Adrenal gland (tissue), 12 donors: Measurements from ENCODE around the gene USF1. TPM values are rescaled to one million over a fixed set of nuclear protein-coding genes. Genes with fewer than 3 reads are reported as not detected.

ENCODE experiments used
- DNase-seq, 7 donors: peaks; one replicate each; pipeline ENCODE4 v3.0.0-alpha.2; 2019 to 2020
- H3K27ac ChIP-seq, 5 donors: fragments of 200-600 bp; sonication (generic) in 4 of 5; 1 replicate in 3 of 5; 2 replicates in 2 of 5; pipeline versions ENCODE4 v1.5.1 to v1.8.0; 2016 to 2020; ENCODE audit warnings: mild to moderate bottlenecking in 1 of 5
- H3K27me3 ChIP-seq: fragments of 200-600 bp; 2 replicates; pipeline ENCODE4 v1.8.0; 2021
- H3K36me3 ChIP-seq, 2 donors: fragments of 200-600 bp; replicated peaks in 1 of 2; 1 replicate in 1 of 2; 2 replicates in 1 of 2; pipeline versions ENCODE4 v1.5.1 to v1.8.0; 2018 to 2022
- H3K4me1 ChIP-seq, 2 donors: fragments of 200-600 bp; replicated peaks in 1 of 2; 1 replicate in 1 of 2; 2 replicates in 1 of 2; pipeline versions ENCODE4 v1.5.1 to v1.8.0; 2018 to 2021
- H3K4me3 ChIP-seq, 4 donors: fragments of 200-600 bp; sonication (generic) in 3 of 4; one replicate each; pipeline ENCODE4 v1.5.1; 2016 to 2018
- H3K9me3 ChIP-seq, 3 donors: fragments of 200-600 bp; sonication (generic) in 1 of 3; replicated peaks in 1 of 3; 1 replicate in 2 of 3; 2 replicates in 1 of 3; pipeline versions ENCODE4 v1.5.1 to v1.8.0; 2016 to 2021
- POLR2A ChIP-seq, 2 donors: fragments of 450-650 bp; IDR thresholded peaks; one replicate each; pipeline ENCODE4 v1.6.1; 2017; ENCODE audit warnings: antibody characterized with exemption in 2 of 2, mild to moderate bottlenecking in 2 of 2, moderate library complexity in 1 of 2
- WGBS, 4 donors: extraction: QIAGEN DNeasy Blood & Tissue Kit in 2 of 4; methylation state at CpG; one replicate each; pipeline versions ENCODE4 v1.1.5 to v1.1.7; 2013 to 2017; 5-methylcytosine and 5-hydroxymethylcytosine counted together
- intact Hi-C, 2 donors: fragments of 100-400 bp; cut with DNase I; formaldehyde crosslinking; loops; one replicate each; pipeline versions ENCODE4 v1.14.1 to v1.15.0; 2022 to 2023
- polyA plus RNA-seq, 3 donors: library from polyadenylated mRNA; stranded (reverse); fragments of 200-250 nt in 2 of 3; fragments of 350-450 nt in 1 of 3; fragmentation: Illumina TruSeq in 1 of 3; extraction: RNeasy Lipid Tissue Mini Kit (QIAGEN cat#74804) in 1 of 3; gene quantifications; one replicate each; pipeline ENCODE4 v1.2.3, GENCODE V29; 2013 to 2014
- total RNA-seq, 9 donors: library from RNA; depleted of rRNA in 4 of 9; stranded (reverse); fragments of >200 nt in 4 of 9; fragments of 120-200 nt in 1 of 9; fragmentation: NEBNext Ultra II Directional in 1 of 9; extraction: Animal tissue kit (Norgen Biotek cat#: 25700) in 1 of 9; gene quantifications; one replicate each; pipeline versions ENCODE4 v1.1.0 to v1.2.4, GENCODE V29; 2013 to 2023
- TF ChIP-seq, protein P1 (sequence below), 6 experiments: fragments of 450-650 bp in 4 of 6; fragments of 200-600 bp in 2 of 6; sonication (generic) in 1 of 6; IDR thresholded peaks; 1 replicate in 5 of 6; 2 replicates in 1 of 6; pipeline versions ENCODE4 v1.5.1 to v1.8.0; 2016 to 2021; ENCODE audit warnings: antibody characterized with exemption in 6 of 6, mild to moderate bottlenecking in 2 of 6, moderate library complexity in 1 of 6
- donor health status: healthy with polysubstance abuse.
- donor health status: Bipolar disorder and iron deficiency.
- donor health status: DM: yes; HTN: yes; CAD: no.
- donor health status: DM: no; HTN: no; CAD: no.
- donor health status: DM: no; HTN: no; CAD: no.
- donor health status: DM: yes; HTN: yes; CAD: no.

Gene USF1
- total and polyA plus RNA-seq, 12 donors: 41.3 to 153 (median 63.7) TPM

- WGBS, 4 donors: 52 to 64% (median 62%) methylated on average over 2 of the region's 2 CpGs
- Histone ChIP-seq H3K36me3 (no peaks in the 10 kb centered on the region), H3K27ac (no peak overlapping the region), H3K9me3 (no peaks in the 10 kb centered on the region), H3K4me3 (no peak overlapping the region), H3K4me1 (peaks cover 0 to 7% of the 10 kb centered on the region in 2 donors), H3K27me3 (no peaks in the 10 kb centered on the region)
- no peak for TF ChIP-seq POLR2A (IDR thresholded peaks at IDR 0.05)
- TF ChIP-seq, protein P1, sequence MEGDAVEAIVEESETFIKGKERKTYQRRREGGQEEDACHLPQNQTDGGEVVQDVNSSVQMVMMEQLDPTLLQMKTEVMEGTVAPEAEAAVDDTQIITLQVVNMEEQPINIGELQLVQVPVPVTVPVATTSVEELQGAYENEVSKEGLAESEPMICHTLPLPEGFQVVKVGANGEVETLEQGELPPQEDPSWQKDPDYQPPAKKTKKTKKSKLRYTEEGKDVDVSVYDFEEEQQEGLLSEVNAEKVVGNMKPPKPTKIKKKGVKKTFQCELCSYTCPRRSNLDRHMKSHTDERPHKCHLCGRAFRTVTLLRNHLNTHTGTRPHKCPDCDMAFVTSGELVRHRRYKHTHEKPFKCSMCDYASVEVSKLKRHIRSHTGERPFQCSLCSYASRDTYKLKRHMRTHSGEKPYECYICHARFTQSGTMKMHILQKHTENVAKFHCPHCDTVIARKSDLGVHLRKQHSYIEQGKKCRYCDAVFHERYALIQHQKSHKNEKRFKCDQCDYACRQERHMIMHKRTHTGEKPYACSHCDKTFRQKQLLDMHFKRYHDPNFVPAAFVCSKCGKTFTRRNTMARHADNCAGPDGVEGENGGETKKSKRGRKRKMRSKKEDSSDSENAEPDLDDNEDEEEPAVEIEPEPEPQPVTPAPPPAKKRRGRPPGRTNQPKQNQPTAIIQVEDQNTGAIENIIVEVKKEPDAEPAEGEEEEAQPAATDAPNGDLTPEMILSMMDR (IDR thresholded peaks at IDR 0.05): no peak
- no peak for DNase-seq
- intact Hi-C loops: no loop called here
These were observed 39.4 kb upstream of the USF1 start for GRCh38 chr1:161085165-161085564.

- 86 to 100% (median 96%) methylated on average over 1 of the region's 1 CpG for WGBS, 4 donors
- intact Hi-C loops: no loop called here
- no peaks in the 10 kb centered on the region for H3K27me3 ChIP-seq
These were observed 38.8 kb upstream of the USF1 start for GRCh38 chr1:161084597-161084988.

DNA sequence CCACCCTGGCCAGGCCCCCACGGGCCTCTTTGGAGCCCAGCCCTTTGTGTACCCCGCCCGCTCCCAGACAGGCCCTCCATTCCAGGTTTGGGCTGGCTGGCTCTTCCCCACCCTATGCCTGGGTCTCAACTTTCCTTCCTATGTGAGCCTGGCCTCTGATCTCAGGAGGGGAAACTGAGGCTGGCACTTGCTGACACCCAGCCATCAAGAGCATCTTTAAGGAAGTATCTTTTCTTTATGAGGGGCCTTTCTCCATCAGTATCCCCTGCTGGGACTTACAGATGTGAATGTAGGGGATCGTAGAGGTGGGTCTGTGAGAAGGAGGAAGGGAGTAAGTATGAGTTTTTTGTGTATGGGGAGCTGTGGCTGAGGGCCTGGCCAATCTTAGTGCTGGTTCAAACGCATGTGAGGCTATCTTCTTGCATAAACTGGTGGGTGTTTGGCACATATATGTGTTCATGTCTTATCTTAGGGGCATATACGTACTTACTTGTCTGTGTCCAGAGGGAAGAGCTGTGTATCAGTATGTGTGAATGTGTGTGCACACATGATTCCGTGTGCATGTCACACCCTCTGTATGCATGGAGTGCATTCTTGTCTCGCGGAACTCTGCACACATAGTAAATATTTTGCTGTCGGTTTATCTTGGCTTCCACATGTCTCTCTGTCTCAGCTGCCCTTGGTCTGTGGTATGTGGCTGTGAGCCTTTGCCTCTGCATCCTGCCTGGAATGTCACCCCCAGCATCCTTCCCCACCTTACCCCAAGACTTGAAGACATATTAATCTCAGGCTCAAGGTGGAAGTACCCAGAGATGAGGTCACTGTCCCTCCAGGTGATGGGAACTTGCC lies 38.2 kb upstream of the USF1 start:
- Histone ChIP-seq H3K36me3 (no peaks in the 10 kb centered on the region), H3K9me3 (no peaks in the 10 kb centered on the region), H3K4me1 (peaks cover 0 to 7% of the 10 kb centered on the region in 2 donors), H3K4me3 (no peak overlapping the region), H3K27me3 (no peaks in the 10 kb centered on the region), H3K27ac (peak overlapping the region in 3 of 5 donors; percentile 33 to 54 (median 49))
- TF ChIP-seq POLR2A (IDR thresholded peaks at IDR 0.05): no peak
- TF ChIP-seq, protein P1 (IDR thresholded peaks at IDR 0.05): no peak
- intact Hi-C loops: no loop called here
- no peak for DNase-seq
- 67 to 73% (median 69%) methylated on average over 10 of the region's 10 CpGs for WGBS, 4 donors

More at GRCh38 chr1:161084597-161084988, 38.8 kb upstream of the USF1 start:
- Histone ChIP-seq H3K4me3 (no peak overlapping the region), H3K4me1 (peaks cover 0 to 7% of the 10 kb centered on the region in 2 donors), H3K27ac (no peak overlapping the region), H3K9me3 (no peaks in the 10 kb centered on the region), H3K36me3 (no peaks in the 10 kb centered on the region)
- TF ChIP-seq, protein P1 (IDR thresholded peaks at IDR 0.05): no peak
- TF ChIP-seq POLR2A (IDR thresholded peaks at IDR 0.05): no peak
- no peak for DNase-seq

GRCh38 chr1:161082996-161083747 lies 37.4 kb upstream of the USF1 start:
- H3K27me3 ChIP-seq: no peaks in the 10 kb centered on the region
- H3K36me3 ChIP-seq: no peaks in the 10 kb centered on the region
- TF ChIP-seq, protein P1 (IDR thresholded peaks at IDR 0.05): no peak
- peak in 1 of 2 donors; percentile 28 for TF ChIP-seq POLR2A (IDR thresholded peaks at IDR 0.05)
- no peak overlapping the region for H3K4me3 ChIP-seq
- intact Hi-C loops: no loop called here
- 38 to 48% (median 46%) methylated on average over 8 of the region's 8 CpGs for WGBS, 4 donors
- peak; percentile 81 to 96 (median 93) for DNase-seq
- peak overlapping the region in 3 of 5 donors; percentile 33 to 54 (median 49) for H3K27ac ChIP-seq
- peaks cover 0 to 7% of the 10 kb centered on the region in 2 donors for H3K4me1 ChIP-seq
- no peaks in the 10 kb centered on the region for H3K9me3 ChIP-seq
